ENCODE data around the gene PDE4C.

The PDE4C gene

DNA sequence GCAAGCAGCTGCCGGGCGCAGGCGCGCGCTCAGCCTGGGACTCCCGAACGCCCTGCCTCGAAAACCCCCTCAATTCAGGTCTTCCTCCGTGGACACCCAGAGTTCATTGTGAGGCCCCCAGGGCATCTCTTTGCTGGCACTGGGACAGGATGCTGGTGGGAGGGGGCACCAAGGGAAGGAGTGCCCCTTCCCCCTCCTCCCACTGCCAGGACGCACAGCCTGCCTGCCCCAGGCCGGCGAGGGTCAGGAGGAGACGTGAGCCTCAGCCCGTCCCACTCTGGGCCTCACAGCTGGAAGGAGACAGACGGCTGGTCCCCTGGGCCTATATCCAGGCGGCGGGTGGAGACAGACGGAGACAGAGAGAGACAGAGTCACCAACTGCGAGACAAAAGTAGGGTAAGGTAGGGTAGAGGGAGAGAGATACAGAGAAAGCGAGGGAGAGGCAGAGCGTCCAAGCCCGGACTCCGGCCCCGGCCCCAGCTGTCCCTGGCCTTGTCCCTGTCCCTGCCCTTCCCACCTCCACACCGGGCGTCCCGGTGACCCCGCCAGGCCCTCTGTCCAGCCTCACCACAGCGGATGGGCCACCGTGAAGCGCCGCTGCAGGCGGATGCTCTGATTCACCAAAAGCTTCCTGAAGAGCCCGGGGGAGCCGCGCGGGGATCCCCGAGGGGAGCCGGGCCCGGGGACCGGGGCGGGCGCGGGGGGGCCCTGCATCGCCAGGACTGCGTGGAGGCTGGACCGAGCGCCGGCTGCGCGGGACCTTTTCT, at the start of gene PDE4C:
Gene PDE4C (minus strand): TSS at position 737 of the 767 bp plus-strand sequence. CDS start 23 bp downstream, at position 714.
- no peak for DNase-seq (ENCODE audit: low read depth)

DNA sequence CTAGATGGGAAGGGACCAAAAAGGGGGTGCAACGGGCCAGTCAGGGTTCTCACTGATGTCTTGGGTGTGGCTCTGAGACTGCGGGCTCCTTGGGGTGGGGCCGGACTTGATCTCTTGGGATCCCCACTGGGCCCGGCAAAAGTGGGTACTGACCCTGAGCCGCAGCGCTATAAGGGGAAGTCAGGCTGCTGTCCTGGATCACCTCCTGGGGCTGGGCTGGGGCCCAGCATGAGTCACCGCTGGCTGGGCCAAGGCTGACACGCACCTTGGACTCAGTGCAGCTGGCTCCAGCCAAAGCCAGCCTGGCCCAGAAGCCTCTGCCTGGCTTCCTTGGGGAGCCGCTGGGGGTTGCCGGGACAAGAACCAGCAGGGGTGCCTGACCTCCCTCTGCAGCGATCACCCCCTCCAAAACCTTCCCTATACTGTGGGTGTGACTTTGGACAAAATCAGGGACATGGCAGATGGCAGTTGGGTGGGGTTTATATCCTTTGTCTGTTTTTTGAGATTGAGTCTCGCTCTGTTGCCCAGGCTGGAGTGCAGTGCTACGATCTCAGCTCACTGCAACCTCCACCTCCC, 48.6 kb upstream of the PDE4C start:
- DNase-seq (ENCODE audit: low read depth) = no peak

DNA sequence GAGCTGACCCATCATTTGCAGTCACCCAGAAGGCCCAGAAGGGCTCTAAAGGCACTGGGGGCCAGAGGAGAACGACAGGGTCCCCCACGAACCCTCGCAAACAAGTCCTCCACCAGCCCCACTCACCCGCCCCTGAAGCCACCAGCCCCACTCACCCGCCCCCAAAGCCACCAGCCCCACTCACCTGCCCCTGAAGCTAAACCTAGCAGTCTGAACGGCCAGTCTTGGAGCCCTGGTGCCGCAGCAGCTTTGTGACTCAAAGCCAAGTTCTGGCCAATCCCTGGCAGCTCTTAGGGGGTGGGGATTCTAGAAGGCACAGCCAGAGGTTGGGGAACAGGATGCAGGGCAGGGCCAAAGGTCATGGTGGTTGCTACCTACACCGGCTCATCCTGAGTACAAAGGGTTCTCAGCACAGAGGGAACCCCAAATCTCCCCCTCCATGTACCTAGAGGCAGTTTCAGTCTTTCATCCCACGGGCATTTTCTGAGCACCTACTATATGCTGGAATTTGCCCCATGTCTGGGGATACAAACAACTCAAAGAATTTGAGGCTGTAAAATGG, 48.1 kb upstream of the PDE4C start, which contains the start of gene IQCN:
Gene IQCN (minus strand): TSS at position 234 of the 562 bp plus-strand sequence. CDS start 4,974 bp downstream, outside the sequence.
- DNase-seq (ENCODE audit: low read depth) = peak; percentile 36

DNA sequence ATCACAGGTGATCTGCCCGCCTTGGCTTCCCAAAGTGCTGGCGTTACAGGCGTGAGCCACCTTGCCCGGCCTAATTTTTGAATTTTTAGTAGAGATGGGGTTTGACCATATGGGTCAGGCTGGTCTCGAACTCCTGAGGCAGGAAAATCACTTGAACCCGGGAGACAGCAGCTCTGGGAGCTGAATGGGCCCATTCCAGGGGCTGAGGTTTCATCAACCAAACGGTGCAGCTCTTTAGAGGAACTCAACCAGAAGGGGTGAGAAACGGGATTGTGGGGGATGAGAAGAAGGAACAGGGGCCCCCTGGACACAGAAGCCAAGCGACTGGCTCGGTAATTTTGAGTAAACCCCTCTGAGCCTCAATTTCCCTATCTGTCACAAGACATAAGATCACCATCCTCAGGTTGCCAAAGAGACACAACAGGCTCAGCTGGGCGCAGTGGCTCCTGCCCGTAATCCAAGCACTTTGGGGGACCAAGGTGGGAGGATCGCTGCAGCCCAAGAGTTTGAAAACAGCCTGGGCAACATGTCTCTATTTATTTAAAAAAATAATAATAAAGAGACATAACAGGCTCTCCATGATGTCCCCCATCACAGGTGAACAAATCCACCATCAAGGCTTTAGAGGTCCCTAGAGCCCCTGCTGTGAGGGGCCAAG, 47.5 kb upstream of the PDE4C start:
- DNase-seq (ENCODE audit: low read depth) = no peak

DNA sequence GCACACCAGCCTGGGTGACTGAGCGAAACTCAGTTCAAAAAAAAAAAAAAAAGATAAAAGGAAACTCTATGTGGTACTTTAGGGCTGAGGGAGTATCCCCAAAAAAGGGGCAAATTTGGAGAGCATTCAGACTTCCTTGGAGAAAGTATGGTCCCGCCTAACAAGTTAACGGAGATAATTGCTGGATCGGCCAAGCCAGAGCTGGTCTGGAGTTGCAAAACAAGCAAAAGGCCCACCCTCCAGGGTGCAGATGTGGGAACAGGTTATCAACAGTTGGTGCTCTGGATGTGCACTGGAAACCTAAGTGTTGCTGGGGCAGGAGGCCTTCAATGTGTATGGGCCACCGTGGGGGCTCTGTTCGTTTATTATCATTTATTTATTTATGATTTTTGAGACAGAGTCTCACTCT, 45.2 kb upstream of the PDE4C start:
- DNase-seq (ENCODE audit: low read depth) = no peak

DNA sequence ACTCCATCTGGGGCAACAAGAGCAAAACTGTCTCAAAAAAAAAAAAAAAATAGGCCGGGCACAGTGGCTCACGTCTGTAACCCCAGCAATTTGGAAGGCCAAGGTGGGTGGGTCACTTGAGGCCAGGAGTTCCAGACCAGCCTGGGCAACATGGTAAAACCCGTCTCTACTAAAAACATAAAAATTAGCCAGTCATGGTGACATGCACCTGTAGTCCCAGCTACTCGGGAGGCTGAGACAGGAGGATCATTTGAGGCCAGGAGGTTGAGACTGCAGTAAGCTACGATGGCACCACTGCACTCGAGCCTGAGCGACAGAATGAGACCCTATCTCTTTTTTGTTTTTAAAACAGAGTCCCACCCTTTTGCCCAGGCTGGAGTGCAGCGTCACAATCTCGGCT, 44.1 kb upstream of the PDE4C start:
- DNase-seq (ENCODE audit: low read depth) = no peak

DNA sequence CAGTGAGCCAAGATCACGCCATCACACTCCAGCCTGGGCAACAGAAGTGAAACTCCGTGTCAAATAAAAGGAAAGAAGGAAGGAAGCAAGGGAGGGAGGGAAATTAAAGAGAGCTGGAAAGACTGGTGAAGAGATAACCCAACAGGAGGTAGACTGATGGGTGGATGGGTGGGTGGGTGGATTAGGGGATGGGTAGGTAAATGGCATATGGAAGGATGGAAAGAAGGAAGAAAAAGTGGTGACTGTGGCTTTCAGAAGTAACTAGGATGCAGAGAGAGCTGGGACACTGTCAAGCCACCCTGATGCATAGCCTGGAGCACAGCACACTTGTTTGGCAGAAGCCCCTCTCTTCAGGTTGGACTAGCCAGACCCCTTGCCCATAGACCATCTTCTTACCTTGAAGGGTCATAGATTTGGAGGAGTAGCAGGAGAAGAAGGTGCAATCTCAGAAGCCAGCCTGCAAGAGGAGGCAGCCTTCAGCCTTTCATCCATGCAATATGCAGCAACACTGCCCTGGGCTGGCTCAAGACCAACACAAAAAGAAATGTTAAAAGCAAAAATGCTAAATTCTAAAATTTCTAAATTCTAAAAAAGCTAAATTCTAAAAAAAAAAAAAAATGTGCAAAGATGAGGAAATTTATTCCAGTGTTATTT, 43.0 kb upstream of the PDE4C start:
- DNase-seq (ENCODE audit: low read depth) = no peak

DNA sequence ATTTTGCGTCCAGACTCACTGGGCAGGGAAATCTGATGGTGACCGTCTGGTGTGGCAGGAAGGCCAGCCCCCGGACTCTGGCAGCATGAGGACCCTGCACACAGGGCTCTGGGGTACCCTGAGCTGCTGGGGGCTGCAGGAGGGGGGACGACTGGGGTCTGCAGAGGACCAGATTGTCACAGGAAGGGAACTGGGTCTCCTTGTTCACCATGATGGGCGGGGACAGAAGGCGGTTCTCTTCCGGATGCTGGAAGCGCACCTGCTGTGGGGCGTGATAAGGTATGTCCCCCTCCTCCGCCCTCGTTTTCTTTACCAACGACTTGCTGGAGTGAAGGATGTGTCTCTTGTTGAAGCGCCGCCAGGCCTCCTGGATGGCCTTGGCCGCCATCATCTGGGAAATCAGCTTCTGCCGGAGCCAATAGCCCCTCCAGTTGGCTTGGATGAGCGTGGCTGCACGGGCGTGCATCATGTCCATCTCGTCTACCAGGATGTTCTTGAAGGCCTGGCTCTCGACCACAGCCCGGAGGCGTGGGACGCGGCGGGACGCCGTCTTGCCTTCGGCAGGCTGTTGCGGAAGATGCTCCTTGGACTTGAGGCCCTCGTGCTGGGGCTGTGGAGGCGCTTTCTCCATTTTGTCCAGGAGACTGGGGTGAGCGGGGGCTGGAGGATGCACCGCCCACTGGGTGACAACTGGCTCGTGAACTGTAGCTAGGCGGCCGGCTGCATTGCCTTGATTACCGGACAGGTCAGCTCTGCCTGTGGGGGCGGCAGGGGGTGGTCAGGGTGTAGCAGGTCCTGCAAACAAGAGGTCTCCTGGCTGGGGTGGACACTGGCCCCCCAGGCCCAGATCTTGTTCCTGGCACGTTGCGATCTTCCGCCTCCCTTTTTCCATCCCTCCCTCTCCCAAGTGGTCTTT, 40.8 kb upstream of the PDE4C start:
- DNase-seq (ENCODE audit: low read depth) = no peak

DNA sequence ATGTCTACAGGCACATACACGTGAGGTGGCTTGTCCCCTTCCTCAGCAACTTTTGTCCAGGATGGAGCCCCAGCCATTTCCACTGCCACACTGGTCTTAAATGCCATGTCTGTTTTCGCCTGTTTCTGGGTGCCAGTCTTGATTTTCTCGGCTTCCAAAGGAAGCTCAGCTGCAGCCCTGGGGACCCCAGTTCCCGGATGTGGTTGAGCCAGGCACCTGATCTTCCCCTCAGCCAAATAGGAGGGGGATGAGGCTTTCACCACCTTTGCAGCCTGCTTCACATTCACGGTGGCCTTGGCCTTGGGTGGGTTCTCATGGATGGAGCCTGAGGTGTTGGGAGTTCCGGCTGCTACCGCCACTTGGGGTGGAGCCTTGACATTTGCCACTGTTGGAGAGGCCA, 39.3 kb upstream of the PDE4C start:
- no peak for DNase-seq (ENCODE audit: low read depth)

DNA sequence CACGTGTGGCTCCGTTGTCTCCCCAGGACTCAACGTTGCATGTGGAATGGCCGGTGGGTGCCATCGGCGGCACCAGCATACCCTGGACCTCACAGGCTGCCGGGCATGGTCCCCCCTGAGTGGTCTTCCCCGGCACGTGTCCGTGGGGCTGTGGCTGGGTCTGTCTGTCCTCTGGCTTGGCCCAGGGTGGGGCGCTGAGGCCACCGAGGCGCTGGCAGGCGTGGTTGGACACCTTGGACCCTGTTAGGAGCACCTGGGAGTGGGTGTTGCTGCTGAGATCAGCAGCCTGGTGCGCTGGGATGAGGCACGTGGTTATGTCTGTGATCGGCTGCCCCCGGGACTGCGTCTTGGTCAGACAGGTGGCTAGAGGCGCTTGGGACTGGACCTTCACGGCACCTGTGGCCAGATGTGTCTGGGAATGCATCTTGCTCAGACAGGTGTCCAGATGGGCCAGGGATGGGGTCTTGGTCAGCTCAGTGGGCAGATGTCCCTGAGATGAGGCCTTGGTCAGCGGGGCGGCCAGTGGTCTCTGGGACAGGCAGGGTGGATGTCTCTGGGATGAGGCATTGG, 38.8 kb upstream of the PDE4C start:
- no peak for DNase-seq (ENCODE audit: low read depth)

DNA sequence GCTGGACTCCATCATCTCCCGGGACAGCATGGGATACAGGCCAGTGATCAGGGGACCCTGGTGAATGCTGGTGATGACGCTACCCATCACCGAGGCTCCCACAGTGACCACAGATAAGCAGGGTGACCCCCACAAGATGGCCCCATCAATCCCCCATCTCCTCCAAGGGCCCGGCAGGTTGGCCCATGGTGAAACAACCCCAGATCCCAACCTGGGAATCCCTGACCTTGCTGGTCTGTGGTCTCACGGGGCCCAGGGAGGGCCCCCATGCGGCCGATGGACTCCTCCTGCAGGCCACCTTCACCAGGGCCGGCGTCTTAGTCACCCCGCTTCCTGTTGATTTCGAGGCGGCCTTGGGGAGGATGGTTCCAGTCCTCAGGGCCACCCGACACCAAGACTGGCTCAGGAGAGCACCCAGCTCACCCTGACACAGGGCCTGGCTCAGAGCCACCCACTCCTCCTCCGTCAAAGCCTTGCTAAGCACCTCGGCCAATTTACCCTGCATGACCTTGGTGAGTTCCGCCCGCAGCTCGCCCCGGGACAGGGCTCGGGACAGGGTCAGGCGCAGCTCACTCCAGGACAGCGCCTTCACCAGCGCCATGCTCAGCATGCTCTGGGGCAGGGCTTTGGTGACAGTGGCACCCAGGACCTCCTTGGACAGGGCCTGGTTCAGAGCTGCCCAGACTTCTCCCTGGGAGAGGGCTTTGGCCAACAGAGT, 38.1 kb upstream of the PDE4C start:
- no peak for DNase-seq (ENCODE audit: low read depth)

DNA sequence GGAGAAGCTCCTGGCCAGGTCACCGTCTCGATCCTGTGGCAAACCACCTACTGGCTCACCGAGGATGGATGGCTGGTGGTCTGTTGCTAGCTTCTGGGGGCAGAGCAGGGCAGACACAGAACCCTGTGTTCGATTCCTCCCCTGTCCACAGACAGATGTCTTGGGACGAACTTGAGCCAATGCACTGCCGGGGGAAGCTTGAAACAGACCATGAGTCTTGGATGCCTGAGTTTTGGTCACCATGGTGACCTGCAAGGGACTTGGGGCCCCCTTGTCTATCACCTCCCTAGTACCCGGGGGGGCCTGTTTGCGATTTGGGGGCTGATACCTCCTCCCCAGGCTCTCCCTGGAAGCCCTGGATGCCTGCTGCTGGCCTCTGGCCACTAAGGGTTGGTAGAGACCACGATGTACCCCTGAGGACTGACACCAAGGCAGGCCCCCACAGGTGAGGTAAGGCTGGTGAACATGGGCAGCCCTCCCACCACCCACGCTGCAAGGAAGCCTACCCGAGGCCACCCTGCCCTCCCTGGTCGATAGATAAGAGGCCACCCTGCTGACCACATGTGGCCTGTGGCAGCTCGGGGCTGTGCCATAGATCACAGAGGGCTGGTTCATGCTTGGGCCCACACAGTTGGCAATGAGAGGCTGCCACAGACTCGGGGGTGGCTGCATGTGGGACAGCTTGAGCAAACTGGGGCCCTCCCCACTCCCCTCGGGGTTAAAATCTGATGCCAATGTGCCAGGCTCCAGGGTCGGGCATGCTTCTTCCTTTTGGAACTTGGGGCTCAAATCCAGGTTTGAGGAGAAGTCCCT, 37.3 kb upstream of the PDE4C start:
- DNase-seq (ENCODE audit: low read depth) = no peak

DNA sequence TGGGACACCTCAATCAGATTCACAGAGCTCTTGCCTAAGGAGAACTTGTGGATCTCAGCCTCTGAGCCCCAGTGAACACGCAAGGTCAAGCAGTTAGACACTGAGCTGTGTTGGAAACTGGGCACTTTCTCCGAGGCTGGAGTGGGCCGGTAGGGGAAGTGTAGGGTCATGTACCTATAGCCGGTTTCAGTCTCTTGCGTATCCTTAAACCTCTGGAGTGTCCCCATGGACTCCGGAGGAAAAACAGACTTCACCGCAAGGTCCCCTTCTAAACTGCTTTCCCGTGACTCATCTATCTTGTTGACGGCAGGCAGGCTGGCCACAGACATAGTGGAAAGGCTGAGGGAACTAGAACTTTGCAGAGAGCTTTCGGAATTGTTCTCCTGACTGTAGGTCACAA, 36.7 kb upstream of the PDE4C start:
- DNase-seq (ENCODE audit: low read depth) = no peak

DNA sequence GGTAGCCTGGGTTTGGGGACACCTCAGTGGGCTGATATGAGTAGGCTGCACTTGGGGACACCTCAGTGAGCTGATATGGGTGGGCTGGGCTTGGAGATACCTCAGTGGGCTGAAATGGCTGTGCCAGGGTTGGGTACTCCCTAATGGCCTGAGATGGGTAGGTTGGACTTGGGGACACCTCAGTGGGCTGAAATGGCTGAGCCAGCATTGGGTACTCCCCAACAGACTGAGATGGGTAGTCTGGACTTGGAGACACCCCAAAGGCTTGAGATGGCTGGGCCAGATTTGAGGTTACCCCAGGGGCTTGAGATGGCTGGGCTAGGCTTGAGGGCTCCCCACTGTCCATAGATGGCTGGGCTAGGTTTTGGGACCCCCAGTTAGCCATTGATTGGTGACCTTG, 35.9 kb upstream of the PDE4C start:
- DNase-seq (ENCODE audit: low read depth) = no peak

DNA sequence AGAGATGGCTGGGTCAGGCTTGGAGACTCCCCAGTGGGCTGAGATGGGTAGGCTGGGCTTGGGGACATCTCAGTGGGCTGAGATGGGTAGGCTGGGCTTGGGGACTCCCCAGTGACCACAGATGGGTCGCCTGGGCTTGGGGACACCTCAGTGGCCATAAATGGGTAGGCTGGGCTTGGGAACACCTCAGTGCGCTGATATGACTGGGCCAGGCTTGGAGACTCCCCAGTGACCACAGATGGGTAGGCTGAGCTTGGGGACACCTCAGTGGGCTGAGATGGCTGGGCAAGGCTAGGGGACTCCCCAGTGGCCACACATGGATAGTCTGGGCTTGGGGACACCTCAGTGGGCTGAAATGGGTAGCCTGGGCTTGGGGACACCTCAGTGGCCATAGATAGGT, 35.2 kb upstream of the PDE4C start:
- DNase-seq (ENCODE audit: low read depth) = no peak

DNA sequence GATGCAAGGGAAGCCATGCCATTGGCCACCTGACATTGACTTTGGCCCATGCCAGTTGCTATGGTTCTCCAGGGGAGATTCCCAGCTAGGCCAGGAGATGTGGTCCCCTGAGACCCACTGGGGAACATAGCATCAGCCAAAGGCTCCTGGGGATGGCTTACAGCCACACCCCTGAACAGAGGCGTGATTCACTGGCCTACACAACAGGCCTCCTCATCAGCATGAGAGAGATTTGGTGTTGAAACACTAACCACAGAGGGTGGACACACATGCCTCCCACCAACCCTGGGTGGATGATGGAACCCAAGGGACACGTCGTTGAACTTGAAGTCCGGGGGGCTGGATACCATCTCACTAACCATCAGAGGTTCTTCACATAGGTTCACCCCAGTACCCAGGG, 33.7 kb upstream of the PDE4C start:
- DNase-seq (ENCODE audit: low read depth) = no peak

DNA sequence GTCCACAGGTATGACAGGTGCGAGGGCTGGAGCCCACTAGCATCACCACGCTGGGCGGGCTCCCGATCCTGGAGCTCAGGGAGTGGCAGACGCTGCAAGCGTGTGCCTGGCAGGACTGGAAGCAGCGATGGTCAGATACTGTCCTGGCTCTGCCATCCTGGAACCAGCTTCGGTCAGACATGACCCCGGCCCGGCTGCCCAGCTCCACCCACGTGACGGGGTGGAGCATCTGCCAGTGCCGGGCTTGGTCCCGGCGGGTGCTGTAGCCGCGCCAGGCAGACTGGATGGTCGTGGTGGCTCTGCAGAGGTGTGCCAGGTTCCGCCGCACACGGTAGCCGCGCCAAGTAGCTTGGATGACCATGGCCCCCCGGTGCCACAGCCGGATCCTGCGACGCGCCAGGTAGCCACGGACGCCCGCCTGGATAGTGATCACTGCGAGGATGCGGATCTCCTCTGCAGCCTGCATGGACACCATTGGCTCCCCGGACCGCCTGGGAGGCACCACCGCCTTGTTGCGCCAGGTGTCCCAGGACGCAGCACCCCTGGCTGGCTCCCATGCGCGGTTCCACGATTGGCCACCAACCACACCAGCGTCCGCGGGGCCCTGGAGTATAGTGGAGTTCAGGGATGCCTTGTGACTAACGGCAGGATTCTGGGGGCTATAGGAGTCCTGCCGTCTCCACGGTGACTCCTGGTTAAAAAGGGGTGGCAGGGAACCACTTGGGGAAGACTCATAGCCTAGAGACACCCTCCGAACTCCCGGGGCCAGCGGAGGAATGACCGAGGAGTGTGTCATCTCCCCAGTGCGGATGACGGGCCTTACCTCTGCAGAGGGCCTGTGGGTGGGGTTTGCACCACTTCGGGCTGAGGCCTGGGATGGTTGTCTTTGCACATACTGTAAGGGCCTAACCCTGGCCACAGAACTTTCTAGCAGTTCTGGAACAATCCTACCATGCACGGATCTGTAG, 31.5 kb upstream of the PDE4C start:
- no peak for DNase-seq (ENCODE audit: low read depth)
